GM18507 (cell line): ENCODE results near the gene MBD3.

Experiments used
- DNase-seq: peaks from one replicate; pipeline ENCODE4 v3.0.0; 2011; ENCODE audit warnings: low read depth; ENCODE audit not compliant: insufficient read length; ENCODE audit errors: extremely low spot score
- FAIRE-seq: peaks from 2 replicates; lab custom pipeline; 2011; peaks lifted over from hg19 to GRCh38; lab: Jason Lieb, UNC

The MBD3 gene

DNA sequence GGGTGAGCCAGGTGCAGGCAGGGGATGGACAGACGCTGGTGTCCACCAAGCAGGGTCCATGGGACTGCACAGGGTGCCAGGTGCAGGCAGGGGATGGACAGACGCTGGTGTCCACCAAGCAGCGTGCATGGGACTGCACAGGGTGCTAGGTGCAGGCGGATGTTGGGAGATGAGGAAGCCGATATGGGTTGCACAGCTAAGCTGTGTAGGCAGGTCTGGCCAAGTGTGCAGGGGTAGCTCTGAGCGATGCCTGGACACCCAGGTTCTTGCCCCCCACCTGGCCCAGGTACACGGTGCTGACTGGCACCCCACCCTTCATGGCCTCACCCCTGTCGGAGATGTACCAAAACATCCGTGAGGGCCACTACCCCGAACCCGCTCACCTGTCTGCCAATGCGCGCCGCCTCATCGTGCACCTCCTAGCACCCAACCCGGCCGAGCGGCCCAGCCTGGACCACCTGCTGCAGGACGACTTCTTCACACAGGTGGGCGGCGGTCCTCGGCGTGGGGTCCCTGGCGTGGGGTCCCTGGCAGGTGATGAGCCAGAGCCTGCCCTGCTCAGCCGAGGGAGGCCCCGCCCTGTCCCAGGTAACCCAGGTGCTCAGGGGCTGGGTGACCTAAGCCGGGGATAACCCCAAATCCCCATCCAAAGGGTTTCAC lies 64.9 kb downstream of the MBD3 start:
- DNase-seq (no peak), FAIRE-seq (no peak)

DNA sequence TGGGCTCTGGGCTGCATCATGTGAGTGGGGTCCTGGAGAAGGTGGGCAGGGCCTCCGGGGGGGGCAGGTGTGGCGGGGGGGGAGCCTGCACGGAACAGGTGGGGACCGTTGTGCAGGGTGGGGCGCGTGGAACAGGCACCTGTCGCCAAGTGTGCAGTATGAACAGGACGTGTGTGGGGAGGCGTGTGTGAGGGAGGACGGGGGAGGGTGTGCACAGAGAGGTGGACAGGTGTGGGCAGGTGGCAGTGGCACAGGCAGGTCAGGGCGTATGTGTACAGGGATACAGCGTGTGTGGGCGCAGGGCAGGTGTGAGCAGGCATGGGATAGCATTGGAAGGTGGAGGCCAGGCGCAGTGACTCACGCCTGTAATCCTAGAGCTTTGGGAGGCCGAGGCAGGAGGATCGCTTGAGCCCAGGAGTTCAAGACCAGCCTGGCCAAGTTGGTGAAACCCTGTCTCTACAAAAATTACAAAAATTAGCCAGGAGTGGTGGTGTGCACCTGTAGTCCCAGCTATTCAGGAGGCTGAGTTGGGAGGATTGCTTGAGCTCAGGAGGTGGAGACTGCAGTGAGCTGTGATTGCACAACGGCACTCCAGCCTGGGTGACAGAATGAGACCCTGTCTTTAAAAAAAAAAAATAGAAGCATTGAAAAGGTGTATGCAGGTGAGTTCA lies 65.6 kb downstream of the MBD3 start:
- no peak for DNase-seq
- FAIRE-seq: no peak

DNA sequence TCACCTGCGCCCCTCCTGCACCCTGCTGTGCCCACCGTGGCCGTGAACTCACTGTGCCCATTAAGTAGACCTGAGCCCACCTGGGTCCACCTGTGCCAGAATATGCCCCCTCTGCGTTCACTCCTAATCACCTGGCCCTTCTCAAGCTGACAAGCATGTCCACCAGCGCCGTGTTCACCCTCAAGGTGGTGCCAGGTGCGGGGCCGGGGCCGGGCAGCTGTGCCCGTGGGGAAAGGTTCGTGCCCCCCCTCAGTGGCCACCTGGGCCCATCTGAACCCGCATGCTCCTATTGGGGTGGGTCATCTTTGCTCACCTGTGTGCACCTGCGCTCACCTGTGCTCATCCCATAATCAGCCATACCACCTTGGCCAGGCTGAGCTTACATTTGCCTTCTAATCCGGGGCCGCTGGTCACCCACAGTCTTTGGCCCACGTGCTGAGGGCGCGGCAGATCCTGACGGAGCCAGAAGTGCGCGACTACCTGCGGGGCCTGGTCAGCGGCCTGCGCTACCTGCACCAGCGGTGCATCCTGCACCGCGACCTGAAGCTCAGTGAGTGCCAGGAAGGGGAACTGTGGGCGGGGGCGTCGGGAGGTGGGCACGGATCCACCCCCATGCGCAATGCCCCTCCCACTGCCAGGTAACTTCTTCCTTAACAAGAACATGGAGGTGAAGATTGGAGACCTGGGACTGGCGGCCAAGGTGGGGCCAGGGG lies 66.4 kb downstream of the MBD3 start:
- FAIRE-seq (no peak), DNase-seq (no peak)

DNA sequence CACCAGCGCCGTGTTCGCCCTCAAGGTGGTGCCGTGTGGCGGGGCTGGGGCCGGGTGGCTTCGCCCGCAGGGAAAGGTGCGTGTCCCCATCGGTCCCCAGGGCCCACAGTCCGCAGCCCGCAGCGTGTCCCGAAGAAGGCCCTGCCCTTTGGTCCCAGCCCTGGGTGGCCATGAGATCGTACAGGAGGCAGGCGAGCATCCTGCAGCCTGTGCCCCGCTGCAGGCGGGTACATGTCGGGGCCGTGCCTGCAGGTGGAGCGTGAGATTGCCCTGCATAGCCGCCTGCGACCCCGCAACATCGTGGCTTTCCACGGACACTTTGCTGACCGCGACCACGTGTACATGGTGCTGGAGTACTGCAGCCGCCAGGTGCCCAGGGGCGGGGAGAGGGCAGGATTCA lies 67.3 kb downstream of the MBD3 start:
- no peak for FAIRE-seq
- no peak for DNase-seq

DNA sequence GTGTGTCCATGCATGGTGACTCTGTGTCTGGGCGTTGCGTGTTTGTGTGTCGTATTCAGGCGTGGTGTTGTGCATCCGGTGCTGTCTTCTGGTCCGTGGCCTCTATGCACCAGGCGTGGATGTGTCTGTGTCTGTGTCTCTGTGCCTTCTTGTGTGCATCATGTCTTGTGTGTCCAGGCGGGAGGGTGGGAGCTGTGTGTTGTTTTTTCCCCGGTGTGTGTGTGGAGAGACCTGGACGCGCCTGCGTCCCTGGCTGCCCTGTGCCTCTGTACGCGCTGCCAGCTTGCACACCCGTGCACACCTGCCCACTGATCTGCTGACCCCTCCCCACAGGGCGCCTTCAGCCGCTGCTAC lies 67.7 kb downstream of the MBD3 start:
- DNase-seq (no peak), FAIRE-seq (no peak)

DNA sequence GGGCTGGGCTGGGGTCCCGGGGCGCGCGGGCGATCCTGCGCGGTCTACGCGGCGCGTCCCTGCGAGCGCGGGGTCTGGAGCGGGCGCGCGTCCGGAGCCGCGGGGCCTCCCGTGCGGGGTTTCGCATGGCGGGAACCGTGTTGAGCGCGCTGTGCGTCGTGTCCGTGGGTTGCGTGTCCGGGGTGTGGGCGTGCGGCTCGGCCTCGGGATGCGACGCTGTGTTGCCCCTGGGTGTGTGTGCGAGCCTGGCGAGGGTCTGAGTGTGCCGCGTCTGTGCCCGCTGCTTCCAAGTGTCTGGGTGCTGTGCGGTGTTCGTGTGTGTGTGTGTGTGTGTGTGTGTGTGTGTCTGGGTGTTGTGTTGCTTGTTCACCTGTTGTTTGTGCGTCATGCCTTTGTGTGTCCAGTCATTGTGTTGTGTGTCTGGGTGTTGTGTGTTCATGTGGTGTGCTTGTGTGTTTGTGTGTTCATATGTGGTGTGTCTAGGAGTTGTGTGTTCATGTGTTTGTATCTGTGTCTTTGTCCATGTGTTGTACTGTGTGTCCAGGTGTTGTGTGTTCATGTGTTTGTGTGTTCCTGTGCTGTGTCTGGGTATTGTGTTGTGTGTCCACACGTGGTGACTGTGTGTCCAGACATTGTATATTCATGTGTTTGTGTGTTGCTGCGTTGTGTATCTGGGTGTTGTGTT lies 68.2 kb downstream of the MBD3 start:
- DNase-seq: no peak
- FAIRE-seq: no peak
